ENCODE data around the gene ZNF581. TPM values are rescaled to one million over a fixed set of nuclear protein-coding genes. Genes with fewer than 3 reads are reported as not detected.

ZNF581 gene
- polyA plus RNA-seq, 3 donors, result 25.1 to 31.6 (median 29.4) TPM

GRCh38 chr19:55656988-55657747 is 13.7 kb downstream of the ZNF581 start:
- DNase-seq, result peak in 1 of 3 donors; percentile 11
- H3K9me3 Mint-ChIP-seq, result no peaks in the 10 kb centered on the region
- H3K4me2 ChIP-seq (replicated peaks; ENCODE audit: extremely low read depth, low read length, poor library complexity, severe bottlenecking), result peak overlapping the region; percentile 84
- H3K36me3 Mint-ChIP-seq, result peaks cover 28 to 36% of the 10 kb centered on the region in 2 donors
- peaks cover 32% of the 10 kb centered on the region for H3K4me1 Mint-ChIP-seq
- H3K27me3 Mint-ChIP-seq (ENCODE audit: low read depth in 3 of 3), result peaks cover 0 to 2% (median 1%) of the 10 kb centered on the region in 3 donors
- no peaks in the 10 kb centered on the region for H3K9me3 ChIP-seq (replicated peaks in 1 of 2; ENCODE audit: control insufficient read depth in 1 of 2, insufficient read depth in 1 of 2, low read length in 2 of 2)
- WGBS (ENCODE audit: insufficient coverage), result 71% methylated on average over 13 of the region's 18 CpGs
- H2AFZ ChIP-seq (ENCODE audit: insufficient read depth, low read depth, low read length, poor library complexity, severe bottlenecking), result no peak overlapping the region
- no peaks in the 10 kb centered on the region for H3K27me3 ChIP-seq (ENCODE audit: control insufficient read depth in 2 of 2, insufficient read depth in 2 of 2, low read length in 2 of 2)
- H3K4me1 ChIP-seq (ENCODE audit: control insufficient read depth in 1 of 2, insufficient read depth in 2 of 2, low read length in 2 of 2), result peaks cover 33 to 49% of the 10 kb centered on the region in 2 donors
- H3K9ac ChIP-seq (ENCODE audit: insufficient read depth, low read length, poor library complexity, severe bottlenecking), result no peak overlapping the region
- TF ChIP-seq CTCF (IDR thresholded peaks at IDR 0.05), result no peak
- H3K27ac Mint-ChIP-seq, result peak overlapping the region in 6 of 7 donors; percentile 54 to 78 (median 66)
- H3K4me3 Mint-ChIP-seq, result peak overlapping the region in 1 of 2 donors; percentile 26
- peaks cover 70% of the 10 kb centered on the region for H4K20me1 ChIP-seq (ENCODE audit: insufficient read depth, low read length)
- H3K36me3 ChIP-seq (replicated peaks in 1 of 2; ENCODE audit: control insufficient read depth in 1 of 2, insufficient read depth in 2 of 2, low read length in 2 of 2), result peaks cover 25 to 47% of the 10 kb centered on the region in 2 donors
- H3K79me2 ChIP-seq (ENCODE audit: insufficient read depth, low read length), result peaks cover 72% of the 10 kb centered on the region
- H3K4me3 ChIP-seq (replicated peaks in 1 of 3; ENCODE audit: low read depth in 2 of 3, low read length in 3 of 3), result peak overlapping the region in 1 of 3 experiments; percentile 86
- H3K27ac ChIP-seq (ENCODE audit: low read depth in 1 of 2, low read length in 2 of 2), result peak overlapping the region in 1 of 2 donors; percentile 94
- intact Hi-C loops (cut with micrococcal nuclease), result loop anchor here (2.0 to 10.0 kb wide), 2 partner anchors 14 to 1462 kb away; partner anchors contain the start of gene TSEN34 (in 1 of the 2)

GRCh38 chr19:55658846-55659459 is 15.5 kb downstream of the ZNF581 start:
- TF ChIP-seq CTCF (IDR thresholded peaks at IDR 0.05), result no peak
- H3K4me1 ChIP-seq (ENCODE audit: control insufficient read depth in 1 of 2, insufficient read depth in 2 of 2, low read length in 2 of 2), result peaks cover 26 to 40% of the 10 kb centered on the region in 2 donors
- peaks cover 88% of the 10 kb centered on the region for H4K20me1 ChIP-seq (ENCODE audit: insufficient read depth, low read length)
- intact Hi-C loops (cut with micrococcal nuclease), result loop anchor here in 1 of 2 donors (10.0 kb wide), 1 partner anchor 1464 kb away; the partner anchor contains the start of gene TSEN34
- peaks cover 44 to 51% of the 10 kb centered on the region in 2 donors for H3K36me3 Mint-ChIP-seq
- no peaks in the 10 kb centered on the region for H3K27me3 ChIP-seq (ENCODE audit: control insufficient read depth in 2 of 2, insufficient read depth in 2 of 2, low read length in 2 of 2)
- H3K4me3 Mint-ChIP-seq, result no peak overlapping the region
- WGBS (ENCODE audit: insufficient coverage), result 96% methylated on average over 35 of the region's 37 CpGs
- peaks cover 90% of the 10 kb centered on the region for H3K79me2 ChIP-seq (ENCODE audit: insufficient read depth, low read length)
- no peak overlapping the region for H3K4me3 ChIP-seq (replicated peaks in 1 of 3; ENCODE audit: low read depth in 2 of 3, low read length in 3 of 3)
- peaks cover 43 to 65% of the 10 kb centered on the region in 2 donors for H3K36me3 ChIP-seq (replicated peaks in 1 of 2; ENCODE audit: control insufficient read depth in 1 of 2, insufficient read depth in 2 of 2, low read length in 2 of 2)
- no peaks in the 10 kb centered on the region for H3K9me3 Mint-ChIP-seq
- peak overlapping the region in 3 of 7 donors; percentile 11 to 74 (median 57) for H3K27ac Mint-ChIP-seq
- H2AFZ ChIP-seq (ENCODE audit: insufficient read depth, low read depth, low read length, poor library complexity, severe bottlenecking), result no peak overlapping the region
- DNase-seq, result no peak
- H3K9ac ChIP-seq (ENCODE audit: insufficient read depth, low read length, poor library complexity, severe bottlenecking), result no peak overlapping the region
- peaks cover 31% of the 10 kb centered on the region for H3K4me1 Mint-ChIP-seq
- no peaks in the 10 kb centered on the region for H3K9me3 ChIP-seq (replicated peaks in 1 of 2; ENCODE audit: control insufficient read depth in 1 of 2, insufficient read depth in 1 of 2, low read length in 2 of 2)
- peaks cover 0 to 2% (median 1%) of the 10 kb centered on the region in 3 donors for H3K27me3 Mint-ChIP-seq (ENCODE audit: low read depth in 3 of 3)
- peak overlapping the region in 1 of 2 donors; percentile 30 for H3K27ac ChIP-seq (ENCODE audit: low read depth in 1 of 2, low read length in 2 of 2)
- H3K4me2 ChIP-seq (replicated peaks; ENCODE audit: extremely low read depth, low read length, poor library complexity, severe bottlenecking), result no peak overlapping the region

Data from CD14-positive monocyte (primary cell).